HepG2 (cell line): Measurements from ENCODE around the gene SLC35B2. TPM values are rescaled to one million over a fixed set of nuclear protein-coding genes. Genes with fewer than 3 reads are reported as not detected.

Experiments
- ETV5 ChIP-seq: IDR thresholded peaks from 2 replicates; pipeline ENCODE4 v1.6.1; 2018; ENCODE audit warnings: missing biosample characterization, missing genetic modification reagents, inconsistent platforms, borderline replicate concordance
- HNRNPL ChIP-seq: fragments of 200-400 bp; formaldehyde crosslinking; IDR thresholded peaks from 2 replicates; pipeline ENCODE4 v1.6.1; 2017; ENCODE audit warnings: mild to moderate bottlenecking, low read depth, low read length
- KMT2A ChIP-seq: sonication (generic); formaldehyde crosslinking; IDR thresholded peaks from 2 replicates; pipeline ENCODE4 v1.4.0; 2020; ENCODE audit warnings: missing genetic modification reagents
- MXI1 ChIP-seq: IDR thresholded peaks from 3 replicates; pipeline ENCODE4 v1.6.1; 2012; ENCODE audit warnings: low read depth, low read length, inconsistent platforms, borderline replicate concordance
- RBM39 ChIP-seq: fragments of 200-400 bp; formaldehyde crosslinking; IDR thresholded peaks from one replicate; pipeline ENCODE4 v1.6.1; 2018; ENCODE audit warnings: antibody characterized with exemption, mild to moderate bottlenecking, low read depth, low read length; ENCODE audit not compliant: poor library complexity, severe bottlenecking
- RELA ChIP-seq: sonication (generic); formaldehyde crosslinking; IDR thresholded peaks from 2 replicates; pipeline ENCODE4 v1.4.0; 2020; ENCODE audit warnings: missing genetic modification reagents
- RFX3 ChIP-seq: IDR thresholded peaks from 2 replicates; pipeline ENCODE4 v1.6.1; 2016; ENCODE audit warnings: missing biosample characterization, missing genetic modification reagents
- TARDBP ChIP-seq: sonication (generic); formaldehyde crosslinking; IDR thresholded peaks from 2 replicates; pipeline ENCODE4 v1.8.0; 2022; ENCODE audit warnings: mild to moderate bottlenecking, missing genetic modification reagents
- YY1 ChIP-seq: IDR thresholded peaks from 2 replicates; pipeline ENCODE4 v1.6.1; 2011; ENCODE audit warnings: low read length, low read depth, moderate library complexity, mild to moderate bottlenecking; ENCODE audit not compliant: insufficient read depth, insufficient replicate concordance
- ZBTB25 ChIP-seq: IDR thresholded peaks from 2 replicates; pipeline ENCODE4 v1.6.1; 2018; ENCODE audit warnings: missing genetic modification reagents
- ZMYM2 ChIP-seq: sonication (generic); formaldehyde crosslinking; IDR thresholded peaks from 2 replicates; pipeline ENCODE4 v1.8.0; 2022; ENCODE audit warnings: mild to moderate bottlenecking, missing genetic modification reagents
- ZNF143 ChIP-seq: sonication (generic); formaldehyde crosslinking; IDR thresholded peaks from 2 replicates; pipeline ENCODE4 v1.4.0; 2020; ENCODE audit warnings: missing genetic modification reagents
- ZNF546 ChIP-seq: sonication (generic); formaldehyde crosslinking; conservative IDR thresholded peaks from 2 replicates; pipeline ENCODE4 v1.8.1; 2023; ENCODE audit warnings: mild to moderate bottlenecking, missing genetic modification reagents
- ZNF556 ChIP-seq: sonication (generic); formaldehyde crosslinking; IDR thresholded peaks from 2 replicates; pipeline ENCODE4 v1.4.0; 2020; ENCODE audit warnings: mild to moderate bottlenecking, missing genetic modification reagents, borderline replicate concordance
- ZNF788 ChIP-seq: sonication (generic); formaldehyde crosslinking; IDR thresholded peaks from 2 replicates; pipeline ENCODE4 v1.5.0; 2020; ENCODE audit warnings: mild to moderate bottlenecking, missing genetic modification reagents, borderline replicate concordance
- polyA plus RNA-seq, 8 experiments: library from polyadenylated mRNA; depleted of rRNA in 3 of 8; stranded (reverse) in 7 of 8; unstranded in 1 of 8; fragments of >200 nt; fragmentation: Illumina TruSeq in 4 of 8; extraction: Trizol in 4 of 8; gene quantifications; 2 replicates each; pipeline versions ENCODE4 v1.2.1 to v1.2.3, GENCODE V29; 2011 to 2016; ENCODE audit warnings: low read depth in 4 of 8, missing spikeins in 1 of 8, mixed read lengths in 1 of 8; ENCODE audit not compliant: insufficient read depth in 1 of 8
- total RNA-seq, 5 experiments: library from RNA; depleted of rRNA; stranded (reverse); fragments of >200 nt; fragmentation: Illumina TruSeq; extraction: Trizol; gene quantifications; 2 replicates each; pipeline ENCODE4 v1.2.3, GENCODE V29; 2016; ENCODE audit warnings: low read depth in 1 of 5
- TF ChIP-seq, protein P1 (sequence below): sonication (generic); formaldehyde crosslinking; IDR thresholded peaks from 2 replicates; pipeline ENCODE4 v1.4.0; 2020; ENCODE audit warnings: missing genetic modification reagents, borderline replicate concordance
- TF ChIP-seq, protein P2 (sequence below): sonication (generic); formaldehyde crosslinking; IDR thresholded peaks from 2 replicates; pipeline ENCODE4 v1.5.0; 2020; ENCODE audit warnings: mild to moderate bottlenecking, missing genetic modification reagents
- TF ChIP-seq, protein P3 (sequence below): sonication (generic); formaldehyde crosslinking; IDR thresholded peaks from 2 replicates; pipeline ENCODE4 v1.4.0; 2020; ENCODE audit warnings: missing genetic modification reagents
- TF ChIP-seq, protein P4 (sequence below): sonication (generic); formaldehyde crosslinking; IDR thresholded peaks from 2 replicates; pipeline ENCODE4 v1.4.0; 2020; ENCODE audit warnings: missing genetic modification reagents

SLC35B2 gene
- total and polyA plus RNA-seq, 2 of the 13 experiments (the other 11 are each of a cell fraction or from before 2014, with no cell fraction given), result 61.1 to 148 TPM

DNA sequence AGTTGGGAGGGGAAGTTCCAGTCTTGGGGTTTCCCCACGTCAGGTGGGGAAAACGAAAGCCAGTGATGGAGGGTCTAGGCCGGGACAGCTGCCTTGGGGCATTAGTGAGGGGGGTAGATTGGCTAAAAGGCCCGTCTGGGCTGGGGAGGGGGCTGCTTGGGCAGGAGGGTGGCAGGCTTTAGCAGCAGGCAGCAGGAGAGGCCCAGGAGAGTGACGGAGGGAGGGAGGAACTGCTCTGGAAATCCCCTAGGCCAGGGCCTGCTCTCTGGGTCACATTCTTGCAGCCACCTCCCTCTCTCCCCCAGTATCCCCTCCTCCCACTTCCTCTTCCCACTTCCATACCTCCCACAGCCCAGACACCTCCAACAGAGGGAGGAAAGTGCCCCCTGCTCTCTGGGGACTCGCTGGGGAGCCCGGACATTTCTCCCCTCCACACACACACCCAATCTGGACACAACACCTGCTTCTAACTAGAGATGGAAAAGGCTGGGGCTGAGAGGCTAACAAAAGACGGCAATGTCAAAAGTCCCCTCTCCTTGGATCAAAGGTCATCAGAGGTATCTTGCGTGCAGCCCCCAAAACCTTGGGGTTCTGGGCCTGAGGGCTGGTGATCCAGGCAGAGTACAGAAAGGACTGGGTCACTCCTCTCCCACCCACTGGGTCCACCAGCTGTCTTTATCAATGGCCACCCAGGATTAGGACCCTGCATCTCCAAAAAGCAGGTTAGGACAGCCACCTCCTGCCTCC, 6.2 kb upstream of the SLC35B2 start (continued):
- TF ChIP-seq, protein P1, sequence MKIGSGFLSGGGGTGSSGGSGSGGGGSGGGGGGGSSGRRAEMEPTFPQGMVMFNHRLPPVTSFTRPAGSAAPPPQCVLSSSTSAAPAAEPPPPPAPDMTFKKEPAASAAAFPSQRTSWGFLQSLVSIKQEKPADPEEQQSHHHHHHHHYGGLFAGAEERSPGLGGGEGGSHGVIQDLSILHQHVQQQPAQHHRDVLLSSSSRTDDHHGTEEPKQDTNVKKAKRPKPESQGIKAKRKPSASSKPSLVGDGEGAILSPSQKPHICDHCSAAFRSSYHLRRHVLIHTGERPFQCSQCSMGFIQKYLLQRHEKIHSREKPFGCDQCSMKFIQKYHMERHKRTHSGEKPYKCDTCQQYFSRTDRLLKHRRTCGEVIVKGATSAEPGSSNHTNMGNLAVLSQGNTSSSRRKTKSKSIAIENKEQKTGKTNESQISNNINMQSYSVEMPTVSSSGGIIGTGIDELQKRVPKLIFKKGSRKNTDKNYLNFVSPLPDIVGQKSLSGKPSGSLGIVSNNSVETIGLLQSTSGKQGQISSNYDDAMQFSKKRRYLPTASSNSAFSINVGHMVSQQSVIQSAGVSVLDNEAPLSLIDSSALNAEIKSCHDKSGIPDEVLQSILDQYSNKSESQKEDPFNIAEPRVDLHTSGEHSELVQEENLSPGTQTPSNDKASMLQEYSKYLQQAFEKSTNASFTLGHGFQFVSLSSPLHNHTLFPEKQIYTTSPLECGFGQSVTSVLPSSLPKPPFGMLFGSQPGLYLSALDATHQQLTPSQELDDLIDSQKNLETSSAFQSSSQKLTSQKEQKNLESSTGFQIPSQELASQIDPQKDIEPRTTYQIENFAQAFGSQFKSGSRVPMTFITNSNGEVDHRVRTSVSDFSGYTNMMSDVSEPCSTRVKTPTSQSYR (CRISPR knock-in tag), result peak; percentile 64; the same call in 1 of the 2 replicates
- TF ChIP-seq ZBTB25 (CRISPR knock-in tag) (no peak), RBM39 (no peak), ZMYM2 (CRISPR knock-in tag) (no peak), MXI1 (no peak), KMT2A (CRISPR knock-in tag) (no peak; the same call in 1 of the 2 replicates), HNRNPL (no peak), ETV5 (CRISPR knock-in tag) (peak; percentile 57; the same call in 1 of the 2 replicates), RFX3 (CRISPR knock-in tag) (no peak), ZNF143 (no peak), TARDBP (0 out of 2 replicates have a peak, but pooled peaks have one; percentile 21), RELA (CRISPR knock-in tag) (peak; percentile 98), ZNF788 (CRISPR knock-in tag) (peak; percentile 67; the same call in 1 of the 2 replicates), YY1 (peak; percentile 7), ZNF546 (CRISPR knock-in tag) (no peak), ZNF556 (peak; percentile 45; the same call in 1 of the 2 replicates)
- TF ChIP-seq, protein P2, sequence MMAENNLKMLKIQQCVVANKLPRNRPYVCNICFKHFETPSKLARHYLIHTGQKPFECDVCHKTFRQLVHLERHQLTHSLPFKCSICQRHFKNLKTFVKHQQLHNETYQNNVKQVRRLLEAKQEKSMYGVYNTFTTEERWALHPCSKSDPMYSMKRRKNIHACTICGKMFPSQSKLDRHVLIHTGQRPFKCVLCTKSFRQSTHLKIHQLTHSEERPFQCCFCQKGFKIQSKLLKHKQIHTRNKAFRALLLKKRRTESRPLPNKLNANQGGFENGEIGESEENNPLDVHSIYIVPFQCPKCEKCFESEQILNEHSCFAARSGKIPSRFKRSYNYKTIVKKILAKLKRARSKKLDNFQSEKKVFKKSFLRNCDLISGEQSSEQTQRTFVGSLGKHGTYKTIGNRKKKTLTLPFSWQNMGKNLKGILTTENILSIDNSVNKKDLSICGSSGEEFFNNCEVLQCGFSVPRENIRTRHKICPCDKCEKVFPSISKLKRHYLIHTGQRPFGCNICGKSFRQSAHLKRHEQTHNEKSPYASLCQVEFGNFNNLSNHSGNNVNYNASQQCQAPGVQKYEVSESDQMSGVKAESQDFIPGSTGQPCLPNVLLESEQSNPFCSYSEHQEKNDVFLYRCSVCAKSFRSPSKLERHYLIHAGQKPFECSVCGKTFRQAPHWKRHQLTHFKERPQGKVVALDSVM (CRISPR knock-in tag), result no peak
- TF ChIP-seq, protein P3, sequence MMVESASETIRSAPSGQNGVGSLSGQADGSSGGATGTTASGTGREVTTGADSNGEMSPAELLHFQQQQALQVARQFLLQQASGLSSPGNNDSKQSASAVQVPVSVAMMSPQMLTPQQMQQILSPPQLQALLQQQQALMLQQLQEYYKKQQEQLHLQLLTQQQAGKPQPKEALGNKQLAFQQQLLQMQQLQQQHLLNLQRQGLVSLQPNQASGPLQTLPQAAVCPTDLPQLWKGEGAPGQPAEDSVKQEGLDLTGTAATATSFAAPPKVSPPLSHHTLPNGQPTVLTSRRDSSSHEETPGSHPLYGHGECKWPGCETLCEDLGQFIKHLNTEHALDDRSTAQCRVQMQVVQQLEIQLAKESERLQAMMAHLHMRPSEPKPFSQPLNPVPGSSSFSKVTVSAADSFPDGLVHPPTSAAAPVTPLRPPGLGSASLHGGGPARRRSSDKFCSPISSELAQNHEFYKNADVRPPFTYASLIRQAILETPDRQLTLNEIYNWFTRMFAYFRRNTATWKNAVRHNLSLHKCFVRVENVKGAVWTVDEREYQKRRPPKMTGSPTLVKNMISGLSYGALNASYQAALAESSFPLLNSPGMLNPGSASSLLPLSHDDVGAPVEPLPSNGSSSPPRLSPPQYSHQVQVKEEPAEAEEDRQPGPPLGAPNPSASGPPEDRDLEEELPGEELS, result peak; percentile 2; the same call in 1 of the 2 replicates
- TF ChIP-seq, protein P4, sequence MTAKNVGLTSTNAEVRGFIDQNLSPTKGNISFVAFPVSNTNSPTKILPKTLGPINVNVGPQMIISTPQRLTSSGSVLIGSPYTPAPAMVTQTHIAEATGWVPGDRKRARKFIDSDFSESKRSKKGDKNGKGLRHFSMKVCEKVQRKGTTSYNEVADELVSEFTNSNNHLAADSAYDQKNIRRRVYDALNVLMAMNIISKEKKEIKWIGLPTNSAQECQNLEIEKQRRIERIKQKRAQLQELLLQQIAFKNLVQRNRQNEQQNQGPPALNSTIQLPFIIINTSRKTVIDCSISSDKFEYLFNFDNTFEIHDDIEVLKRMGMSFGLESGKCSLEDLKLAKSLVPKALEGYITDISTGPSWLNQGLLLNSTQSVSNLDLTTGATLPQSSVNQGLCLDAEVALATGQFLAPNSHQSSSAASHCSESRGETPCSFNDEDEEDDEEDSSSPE (CRISPR knock-in tag), result 0 out of 2 replicates have a peak, but pooled peaks have one; percentile 28
